H9 (cell line): ENCODE data around the gene ECHDC1. TPM values are rescaled to one million over a fixed set of nuclear protein-coding genes. Genes with fewer than 3 reads are reported as not detected.

Experiments used
- DNase-seq: peaks from one replicate; pipeline ENCODE4 v3.0.0-alpha.2; 2017
- H2AFZ ChIP-seq: one replicate; pipeline ENCODE4 v1.6.1; 2013; ENCODE audit warnings: mild to moderate bottlenecking, low read length, control low read depth, moderate library complexity
- H2AK5ac ChIP-seq: 2 replicates; pipeline ENCODE4 v1.6.1; 2013; ENCODE audit warnings: low read length, control low read depth, mixed read lengths; ENCODE audit not compliant: insufficient read length
- H2BK120ac ChIP-seq: one replicate; pipeline ENCODE4 v1.6.1; 2013; ENCODE audit warnings: low read depth, mild to moderate bottlenecking, low read length, control low read depth, inconsistent platforms; ENCODE audit not compliant: poor library complexity, severe bottlenecking
- H2BK12ac ChIP-seq: 2 replicates; pipeline ENCODE4 v1.6.1; 2013; ENCODE audit warnings: low read length, control low read depth, mixed read lengths, low read depth; ENCODE audit not compliant: insufficient read length
- H2BK15ac ChIP-seq: 2 replicates; pipeline ENCODE4 v1.6.1; 2013; ENCODE audit warnings: low read depth, low read length, control low read depth
- H2BK20ac ChIP-seq: one replicate; pipeline ENCODE4 v1.6.1; 2013; ENCODE audit warnings: low read depth, mild to moderate bottlenecking, low read length, control low read depth, inconsistent platforms; ENCODE audit not compliant: poor library complexity, severe bottlenecking
- H2BK5ac ChIP-seq: 2 replicates; pipeline ENCODE4 v1.6.1; 2013; ENCODE audit warnings: low read length, control low read depth, mixed read lengths; ENCODE audit not compliant: insufficient read length
- H3K14ac ChIP-seq: 2 replicates; pipeline ENCODE4 v1.6.1; 2013; ENCODE audit warnings: low read length, control low read depth; ENCODE audit not compliant: insufficient read depth
- H3K18ac ChIP-seq: 2 replicates; pipeline ENCODE4 v1.6.1; 2013; ENCODE audit warnings: low read depth, mild to moderate bottlenecking, mixed read lengths, low read length, control low read depth; ENCODE audit not compliant: insufficient read length
- H3K23ac ChIP-seq: 2 replicates; pipeline ENCODE4 v1.6.1; 2013; ENCODE audit warnings: low read length, control low read depth, mixed read lengths, low read depth; ENCODE audit not compliant: insufficient read length
- H3K23me2 ChIP-seq: 2 replicates; pipeline ENCODE4 v1.6.1; 2013; ENCODE audit warnings: low read depth, mild to moderate bottlenecking, mixed read lengths, low read length, control low read depth; ENCODE audit not compliant: insufficient read length, poor library complexity, severe bottlenecking
- H3K27ac ChIP-seq: 2 replicates; pipeline ENCODE4 v1.5.1; 2013; ENCODE audit warnings: low read length, control low read depth, mixed read lengths, low read depth; ENCODE audit not compliant: insufficient read length
- H3K27me3 ChIP-seq: 2 replicates; pipeline ENCODE4 v1.6.1; 2013; ENCODE audit warnings: low read length, control low read depth, inconsistent platforms; ENCODE audit not compliant: insufficient read depth
- H3K4ac ChIP-seq: 2 replicates; pipeline ENCODE4 v1.6.1; 2013; ENCODE audit warnings: low read depth, mild to moderate bottlenecking, control low read depth, inconsistent platforms, low read length, moderate library complexity
- H3K4me1 ChIP-seq: 2 replicates; pipeline ENCODE4 v1.6.1; 2013; ENCODE audit warnings: low read length, control low read depth, inconsistent platforms; ENCODE audit not compliant: insufficient read depth
- H3K4me2 ChIP-seq: 2 replicates; pipeline ENCODE4 v1.6.1; 2013; ENCODE audit warnings: low read length, control low read depth, mixed read lengths; ENCODE audit not compliant: insufficient read length, insufficient read depth
- H3K56ac ChIP-seq: 2 replicates; pipeline ENCODE4 v1.6.1; 2013; ENCODE audit warnings: low read depth, mild to moderate bottlenecking, mixed read lengths, low read length, control low read depth; ENCODE audit not compliant: insufficient read length
- H3K79me1 ChIP-seq: 2 replicates; pipeline ENCODE4 v1.6.1; 2013; ENCODE audit warnings: low read depth, mild to moderate bottlenecking, moderate library complexity, low read length, control low read depth, inconsistent platforms; ENCODE audit not compliant: insufficient read depth, poor library complexity, severe bottlenecking
- H3K79me2 ChIP-seq: 2 replicates; pipeline ENCODE4 v1.6.1; 2013; ENCODE audit warnings: low read length, control low read depth, inconsistent platforms; ENCODE audit not compliant: insufficient read depth
- H3K9ac ChIP-seq: 2 replicates; pipeline ENCODE4 v1.6.1; 2013; ENCODE audit warnings: low read length, control low read depth, mixed read lengths; ENCODE audit not compliant: insufficient read length; ENCODE audit errors: extremely low read depth
- H3K9me3 ChIP-seq: one replicate; pipeline ENCODE4 v1.6.1; 2013; ENCODE audit warnings: low read depth, low read length, inconsistent platforms; ENCODE audit not compliant: control insufficient read depth
- H3T11ph ChIP-seq: one replicate; pipeline ENCODE4 v1.6.1; 2013; ENCODE audit warnings: mild to moderate bottlenecking, low read length, control low read depth, inconsistent platforms
- H4K20me1 ChIP-seq: one replicate; pipeline ENCODE4 v1.6.1; 2013; ENCODE audit not compliant: control insufficient read depth, insufficient read length, insufficient read depth
- H4K5ac ChIP-seq: 2 replicates; pipeline ENCODE4 v1.6.1; 2013; ENCODE audit warnings: low read depth, mild to moderate bottlenecking, mixed read lengths, low read length, control low read depth; ENCODE audit not compliant: insufficient read length
- H4K8ac ChIP-seq: replicated peaks from 2 replicates; pipeline ENCODE4 v1.6.1; 2013; ENCODE audit warnings: low read length, control low read depth, mixed read lengths, low read depth; ENCODE audit not compliant: insufficient read length
- H4K91ac ChIP-seq: 2 replicates; pipeline ENCODE4 v1.6.1; 2013; ENCODE audit warnings: low read depth, mild to moderate bottlenecking, moderate library complexity, mixed read lengths, low read length, control low read depth; ENCODE audit not compliant: insufficient read length
- H3K27ac Mint-ChIP-seq, 3 experiments: 2 replicates in 2 of 3; 3 replicates in 1 of 3; pipeline ENCODE4 v1.8.0; 2020 to 2021; ENCODE audit warnings: mixed read lengths in 3 of 3, mild to moderate bottlenecking in 1 of 3, moderate library complexity in 1 of 3
- H3K27me3 Mint-ChIP-seq: 2 replicates; pipeline ENCODE4 v1.8.0; 2021; ENCODE audit warnings: low read depth, mild to moderate bottlenecking, moderate library complexity, mixed read lengths
- H3K36me3 Mint-ChIP-seq, 3 experiments: 2 replicates in 2 of 3; 3 replicates in 1 of 3; pipeline ENCODE4 v1.8.0; 2020 to 2021; ENCODE audit warnings: low read depth in 3 of 3, mixed read lengths in 3 of 3; ENCODE audit not compliant: insufficient read depth in 1 of 3
- H3K4me1 Mint-ChIP-seq, 2 experiments: 2 replicates each; pipeline ENCODE4 v1.8.0; 2020; ENCODE audit warnings: mixed read lengths in 2 of 2
- H3K4me3 Mint-ChIP-seq, 2 experiments: 2 replicates in 1 of 2; 3 replicates in 1 of 2; pipeline ENCODE4 v1.8.0; 2020 to 2021; ENCODE audit warnings: mild to moderate bottlenecking in 2 of 2, mixed read lengths in 2 of 2, moderate library complexity in 1 of 2
- H3K9me3 Mint-ChIP-seq, 2 experiments: 2 replicates in 1 of 2; 3 replicates in 1 of 2; pipeline ENCODE4 v1.8.0; 2020; ENCODE audit warnings: mild to moderate bottlenecking in 2 of 2, mixed read lengths in 2 of 2, moderate library complexity in 1 of 2
- CTCF ChIP-seq: fragments of 200-600 bp; sonication (generic); conservative IDR thresholded peaks from 3 replicates; pipeline ENCODE4 v1.8.0; 2021; ENCODE audit warnings: antibody characterized with exemption, mild to moderate bottlenecking
- WGBS: extraction: QIAGEN DNeasy Blood & Tissue Kit; methylation state at CpG from one replicate; pipeline ENCODE4 v1.1.7; 2013; ENCODE audit warnings: missing lambda C conversion rate, low lambda C conversion rate, mixed read lengths; ENCODE audit not compliant: insufficient read length; ENCODE audit errors: extremely low coverage; 5-methylcytosine and 5-hydroxymethylcytosine counted together
- total RNA-seq: library from RNA; stranded (reverse); gene quantifications from 2 replicates; pipeline ENCODE4 v1.2.1, GENCODE V29; 2021

The ECHDC1 gene
- total RNA-seq, 1 experiment from 2014 or later: 47.8 TPM

GRCh38 chr6:127367023-127367375 lies 23.6 kb upstream of the ECHDC1 start:
- H3K27me3 Mint-ChIP-seq: no peaks in the 10 kb centered on the region
- no peaks in the 10 kb centered on the region for H3K23me2 ChIP-seq
- H3K36me3 Mint-ChIP-seq: peaks cover 0 to 6% (median 0%) of the 10 kb centered on the region in 3 experiments; a peak in 5 of 7 replicates
- no peak overlapping the region for H2AK5ac ChIP-seq
- H3K79me1 ChIP-seq: no peaks in the 10 kb centered on the region
- no peak for DNase-seq
- H3K23ac ChIP-seq: no peak overlapping the region
- no peaks in the 10 kb centered on the region for H3K79me2 ChIP-seq
- no peak overlapping the region for H3K27ac ChIP-seq
- H3K4me2 ChIP-seq: no peak overlapping the region
- no peaks in the 10 kb centered on the region for H4K20me1 ChIP-seq
- no peak overlapping the region for H2AFZ ChIP-seq
- H2BK15ac ChIP-seq: no peak overlapping the region
- no peak overlapping the region for H3K18ac ChIP-seq
- no CpG with 5 or more reads among the region's 1 CpG for whole genome bisulfite sequencing
- H2BK12ac ChIP-seq: no peak overlapping the region
- no peak overlapping the region for H2BK20ac ChIP-seq
- no peak overlapping the region for H4K8ac ChIP-seq
- peaks cover 0 to 7% of the 10 kb centered on the region in 2 experiments; a peak in 2 of 5 replicates for H3K9me3 Mint-ChIP-seq
- H4K91ac ChIP-seq: no peak overlapping the region
- no peak overlapping the region for H3K4ac ChIP-seq
- no peak overlapping the region for H3K14ac ChIP-seq
- H2BK5ac ChIP-seq: no peak overlapping the region
- H3K27me3 ChIP-seq: no peaks in the 10 kb centered on the region
- H3K9ac ChIP-seq: no peak overlapping the region
- H2BK120ac ChIP-seq: no peak overlapping the region
- H3T11ph ChIP-seq: no peak overlapping the region
- TF ChIP-seq CTCF: no peak
- H3K9me3 ChIP-seq: no peaks in the 10 kb centered on the region
- H3K4me1 Mint-ChIP-seq: peaks cover 4% of the 10 kb centered on the region in 2 experiments; a peak in 3 of 4 replicates
- no peak overlapping the region for H3K56ac ChIP-seq
- no peak overlapping the region for H3K27ac Mint-ChIP-seq
- no peak overlapping the region for H3K4me3 Mint-ChIP-seq
- no peak overlapping the region for H4K5ac ChIP-seq
- H3K4me1 ChIP-seq: no peaks in the 10 kb centered on the region; the same call in 1 of the 2 replicates
